GM19452 (cell line): ENCODE data around the gene LSM3.
"Not testable (repeated sequence)": the region's sequence is repeated elsewhere in the genome, so short reads cannot be mapped to it uniquely, and the experiment has no call there.

Source experiments
- ATAC-seq: cut with Tn5 transposase; IDR thresholded peaks from one replicate; pipeline ENCODE4 v1.9.1; 2021; ENCODE audit not compliant: unreplicated experiment

LSM3 gene

DNA sequence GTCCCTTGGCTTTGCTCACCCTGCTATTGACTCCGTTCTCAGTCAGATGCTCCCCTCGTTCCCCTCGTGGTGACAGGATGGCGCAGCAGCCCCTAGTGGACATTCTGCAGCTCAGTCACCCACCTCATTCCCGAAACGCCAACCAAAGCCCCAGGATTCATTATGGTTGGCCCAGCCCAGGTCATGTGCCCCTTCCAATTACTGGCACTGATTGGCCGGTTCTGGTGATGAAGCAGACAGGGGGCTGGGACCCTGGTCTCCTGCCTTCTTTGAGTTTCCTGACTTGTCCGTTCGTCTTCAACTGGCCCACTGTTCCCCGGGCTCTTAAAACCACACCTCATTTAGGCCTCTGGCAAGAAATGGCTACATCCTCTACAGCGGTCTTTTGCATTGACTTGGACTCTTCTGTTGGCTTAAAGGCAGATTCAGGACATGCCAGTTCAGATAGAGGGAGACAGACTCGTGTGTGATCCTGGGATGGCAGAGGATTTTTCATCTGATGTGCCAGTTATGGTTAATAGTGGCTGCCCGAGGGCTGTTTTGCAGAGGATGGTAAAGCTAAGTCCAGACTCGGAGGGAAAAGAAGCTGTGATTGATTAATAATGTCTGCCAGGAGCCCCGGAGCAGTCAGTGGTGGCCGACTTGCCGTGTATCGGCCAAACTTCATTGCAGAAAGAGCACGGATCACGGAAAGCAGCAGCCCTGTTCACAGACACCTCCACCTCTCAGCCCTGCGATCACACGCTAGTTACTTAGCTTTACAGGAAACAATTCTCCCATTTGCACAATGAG is 37.8 kb downstream of the LSM3 start:
- ATAC-seq, result no peak

DNA sequence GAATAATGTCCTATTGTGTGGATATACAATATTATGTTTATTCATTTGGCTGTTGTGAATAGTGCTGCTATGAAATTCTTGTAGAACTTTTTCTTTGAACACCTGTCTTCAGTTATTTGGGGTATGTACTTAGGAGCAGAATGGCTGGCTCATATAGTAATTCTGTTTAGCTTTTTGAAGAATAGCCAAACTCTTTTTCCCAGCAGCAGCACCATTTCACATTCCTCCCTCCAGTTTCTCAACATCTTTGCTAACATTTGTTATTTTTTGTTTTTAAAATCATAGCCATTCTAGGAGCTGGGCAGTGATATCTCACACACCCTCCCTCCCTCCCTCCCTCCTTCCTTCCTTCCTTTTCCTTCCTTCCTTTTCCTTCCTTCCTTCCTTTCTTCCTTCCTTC is 39.7 kb downstream of the LSM3 start:
- no peak for ATAC-seq

DNA sequence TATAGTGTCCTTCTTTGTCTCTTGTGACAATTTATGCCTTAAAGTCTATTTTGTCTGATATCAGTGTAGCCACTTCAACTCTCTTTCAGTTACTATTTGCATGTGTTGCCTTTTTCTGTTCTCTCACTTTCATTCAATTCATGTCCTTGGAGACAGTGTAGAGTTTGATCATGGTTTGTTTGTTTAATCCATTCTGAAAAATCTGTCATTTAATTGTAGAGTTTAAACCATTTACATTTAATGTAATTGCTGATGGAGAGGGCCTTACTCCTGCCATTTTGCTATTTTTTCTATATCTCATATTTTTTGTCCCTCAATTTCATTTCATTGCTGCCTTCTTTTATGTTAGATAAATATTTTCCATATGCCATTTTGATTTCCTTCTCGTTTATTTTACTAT is 42.3 kb downstream of the LSM3 start:
- no peak for ATAC-seq

DNA sequence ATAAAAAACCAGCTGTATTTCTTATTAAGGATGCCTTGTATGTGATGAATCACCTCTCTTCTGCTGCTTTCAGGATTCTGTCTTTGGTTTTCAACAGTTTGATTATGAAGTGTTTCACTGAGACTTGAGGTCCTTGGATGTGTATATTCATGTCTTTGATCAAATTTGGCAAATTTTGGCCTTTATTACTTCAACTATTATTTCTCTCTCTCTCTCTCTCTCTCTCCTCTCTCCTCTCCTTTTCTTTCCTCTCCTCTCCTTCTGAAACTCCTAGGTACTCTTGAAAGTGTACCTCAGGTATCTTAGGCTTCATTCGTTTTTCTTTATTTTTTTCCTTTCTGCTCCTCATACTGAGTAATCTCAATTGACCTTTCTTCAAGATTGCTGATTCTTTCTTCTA is 43.3 kb downstream of the LSM3 start:
- no peak for ATAC-seq

DNA sequence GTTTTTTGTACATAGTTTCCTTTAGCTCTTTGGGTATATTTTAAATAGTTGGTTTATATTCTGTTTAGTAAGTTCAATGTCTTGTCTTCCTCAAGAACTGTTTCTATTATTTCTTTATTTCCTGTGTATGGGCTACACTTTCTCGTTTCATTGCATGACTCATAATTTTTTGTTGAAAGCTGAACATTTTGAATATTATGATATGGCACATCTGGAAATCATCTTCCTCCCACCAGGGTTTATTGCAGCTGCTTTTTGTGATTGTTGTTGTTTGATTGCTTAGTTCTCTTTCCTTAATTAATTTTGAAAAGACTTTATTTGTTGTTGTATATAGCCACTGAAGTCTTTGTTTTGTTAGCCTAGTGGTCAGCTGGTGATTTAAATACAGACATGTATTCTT is 43.8 kb downstream of the LSM3 start:
- ATAC-seq, result no peak

DNA sequence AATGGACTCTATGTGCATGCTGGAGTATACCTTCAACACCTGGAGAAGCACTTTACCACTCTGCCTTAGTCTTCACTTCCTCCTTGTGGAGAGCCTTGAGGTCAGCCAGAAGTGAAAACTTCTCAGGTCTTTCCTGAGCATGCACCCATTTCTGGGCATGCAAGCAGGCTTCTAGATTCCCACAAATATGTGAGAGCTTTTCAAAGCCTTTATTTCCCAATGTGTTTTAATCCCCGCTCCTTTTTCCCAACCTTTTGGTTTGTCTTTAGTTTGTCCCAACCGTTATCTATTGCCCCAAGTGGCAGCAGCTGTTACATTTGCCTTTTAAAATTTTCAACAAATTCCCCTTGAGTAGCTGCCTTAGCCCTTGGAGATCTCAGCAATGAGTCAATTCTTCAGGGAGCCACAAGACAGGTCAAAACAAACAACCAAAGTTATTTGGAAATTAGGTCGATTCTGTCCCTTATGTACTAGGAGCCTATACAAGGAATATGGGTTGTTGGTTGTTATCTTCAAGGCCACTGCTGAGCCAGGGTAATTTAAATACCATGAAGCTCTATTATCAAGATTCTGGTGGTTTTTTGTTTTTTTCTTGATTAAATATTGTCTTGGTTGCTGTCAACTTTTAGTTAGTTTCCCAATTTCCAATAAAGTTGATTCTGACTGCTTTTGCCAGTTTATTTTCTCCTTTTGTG is 44.4 kb downstream of the LSM3 start:
- no peak for ATAC-seq

DNA sequence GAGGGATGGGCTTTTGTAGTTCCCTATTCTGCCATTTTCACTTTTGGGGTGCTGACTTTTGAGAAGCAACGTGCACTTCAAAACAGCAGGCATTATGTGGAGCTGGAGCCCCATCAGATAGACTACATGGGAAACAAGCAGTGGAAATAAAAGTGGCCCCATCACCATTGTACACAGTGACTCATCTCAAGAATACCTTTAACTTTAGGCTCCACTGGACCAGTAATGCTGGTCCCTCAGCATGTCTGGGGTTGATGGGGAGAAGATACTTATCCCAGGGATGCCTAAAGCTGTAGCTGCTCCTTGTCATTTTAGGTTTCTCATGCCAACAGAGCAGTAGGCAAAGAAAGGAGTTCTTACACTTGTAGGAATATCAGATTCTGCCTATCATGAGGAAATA is 45.0 kb downstream of the LSM3 start:
- ATAC-seq, result no peak

DNA sequence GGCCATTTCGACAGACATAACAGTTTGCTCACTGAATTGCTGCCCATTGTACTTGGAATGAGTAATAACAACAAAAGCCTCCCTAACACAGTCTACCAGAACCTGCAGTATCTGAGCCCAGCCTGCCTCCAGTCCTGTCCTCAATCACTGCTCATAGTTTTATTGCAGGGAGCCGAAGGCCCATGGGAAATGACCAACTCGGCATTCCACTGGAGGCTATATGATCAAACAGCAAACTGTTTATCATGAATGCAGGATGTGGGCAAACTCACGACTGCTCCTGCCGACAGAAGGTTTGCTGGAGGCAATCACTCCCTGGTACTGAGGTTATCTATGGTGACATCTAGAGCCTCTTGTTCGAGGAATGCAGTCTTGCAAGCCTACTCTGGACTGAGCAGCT is 46.3 kb downstream of the LSM3 start:
- no peak for ATAC-seq

DNA sequence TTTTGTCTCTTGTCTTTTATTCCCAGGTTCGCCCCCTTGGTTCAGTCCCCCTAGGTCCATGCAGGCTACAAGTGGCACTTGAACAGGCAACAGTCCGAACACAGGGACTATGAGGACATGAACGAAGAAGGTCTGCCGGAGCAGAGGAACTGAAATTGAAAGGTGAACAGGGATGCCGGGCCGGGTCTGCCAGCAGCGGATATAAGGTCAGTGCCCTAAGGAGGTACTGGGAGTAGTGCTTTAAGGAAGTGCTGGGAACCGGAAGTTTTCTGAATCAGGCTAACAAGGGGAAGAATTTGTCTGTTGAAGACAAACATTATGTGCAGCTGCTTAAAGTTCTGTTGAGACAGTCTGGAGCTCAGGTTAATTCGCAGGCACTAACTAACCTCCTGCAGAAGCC is 46.8 kb downstream of the LSM3 start:
- ATAC-seq, result no peak

DNA sequence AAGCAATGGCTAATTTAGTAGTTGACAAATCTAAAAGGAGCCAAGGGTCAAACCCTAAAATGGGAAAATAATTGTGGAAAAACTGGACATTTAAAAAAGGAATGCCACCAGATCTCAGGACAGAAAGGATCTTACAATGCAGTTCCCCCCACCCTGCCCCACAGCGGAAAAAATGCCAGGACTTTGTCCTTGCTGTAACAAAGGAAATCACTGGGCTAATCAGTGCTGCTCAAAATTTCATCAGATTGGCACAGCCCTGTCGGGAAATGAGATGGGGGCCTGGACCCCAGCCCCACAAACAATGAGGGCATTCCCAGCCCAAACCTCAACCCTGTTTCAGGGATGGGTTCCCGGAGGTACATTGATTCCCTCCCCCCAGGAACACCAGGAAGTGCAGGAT is 47.7 kb downstream of the LSM3 start:
- ATAC-seq, result not testable (repeated sequence)

DNA sequence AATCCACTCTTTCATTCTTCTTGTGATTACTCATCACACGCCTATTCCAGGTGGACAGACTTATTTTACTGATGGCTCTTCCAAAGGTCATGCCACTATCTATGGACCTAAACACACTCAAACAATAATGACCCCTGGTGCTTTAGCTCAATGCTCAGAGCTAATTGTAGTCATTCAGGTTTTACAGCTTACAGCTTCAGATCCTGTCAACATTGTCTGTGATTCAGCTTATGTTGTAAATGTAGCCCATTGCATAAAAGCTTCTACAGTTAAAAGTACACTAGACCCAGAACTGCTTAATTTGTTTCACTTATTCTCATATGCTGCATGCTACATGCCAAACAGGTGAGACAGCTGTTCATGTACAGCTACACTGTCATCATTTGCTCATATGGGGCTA is 49.2 kb downstream of the LSM3 start:
- no peak for ATAC-seq

DNA sequence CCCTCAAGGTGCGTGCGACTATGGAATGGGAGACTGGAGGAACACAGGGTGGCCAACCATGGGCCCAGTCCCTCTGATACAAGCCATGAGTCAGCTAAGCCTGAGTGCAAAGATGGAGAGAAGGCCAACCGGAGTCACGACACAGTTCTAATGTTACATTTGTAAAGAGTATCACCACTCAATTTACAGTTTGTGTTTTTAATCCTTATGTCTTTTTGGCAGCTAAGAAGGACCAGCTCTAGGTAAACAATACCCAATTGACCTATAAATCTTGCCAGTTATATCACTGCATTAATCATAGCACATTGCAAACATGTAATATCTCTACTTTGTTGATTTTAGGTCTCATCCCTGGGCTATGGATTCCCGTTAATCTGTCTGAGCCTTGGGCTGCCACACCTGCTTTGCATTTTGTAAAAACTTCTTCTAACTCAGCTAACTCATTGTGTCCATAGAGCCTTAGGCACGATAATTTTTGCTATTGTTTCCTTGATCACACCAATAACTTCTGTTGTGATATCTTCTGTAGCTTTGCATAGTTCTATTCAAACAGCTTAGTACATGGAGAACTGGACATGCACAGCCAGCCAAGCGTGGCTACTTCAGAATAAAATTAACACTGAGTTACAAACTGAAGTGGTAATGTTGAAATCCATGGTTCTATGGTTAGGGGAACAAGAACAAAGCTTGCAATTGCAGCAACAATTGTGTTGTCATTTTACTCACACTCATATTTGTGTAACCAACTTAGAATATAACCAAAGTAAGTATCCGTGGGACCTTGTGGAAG is 50.3 kb downstream of the LSM3 start:
- ATAC-seq, result no peak

DNA sequence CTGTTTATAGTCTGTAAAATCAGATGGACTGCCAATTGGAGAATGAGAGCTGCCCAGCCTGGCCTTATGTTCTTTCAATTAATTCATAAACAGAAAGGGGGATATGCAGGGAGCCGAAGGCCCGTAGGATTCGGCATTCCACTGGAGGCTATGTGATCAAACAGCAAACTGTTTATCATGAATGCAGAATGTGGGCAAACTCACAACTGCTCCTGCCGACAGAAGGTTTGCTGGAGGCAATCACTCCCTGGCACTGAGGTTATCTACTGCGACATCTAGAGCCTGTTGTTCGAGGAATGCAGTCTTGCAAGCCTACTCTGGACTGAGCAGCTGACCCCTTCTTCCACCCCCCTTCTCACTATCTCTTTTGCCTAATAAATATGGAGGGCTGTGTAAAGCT is 51.1 kb downstream of the LSM3 start:
- not testable (repeated sequence) for ATAC-seq

DNA sequence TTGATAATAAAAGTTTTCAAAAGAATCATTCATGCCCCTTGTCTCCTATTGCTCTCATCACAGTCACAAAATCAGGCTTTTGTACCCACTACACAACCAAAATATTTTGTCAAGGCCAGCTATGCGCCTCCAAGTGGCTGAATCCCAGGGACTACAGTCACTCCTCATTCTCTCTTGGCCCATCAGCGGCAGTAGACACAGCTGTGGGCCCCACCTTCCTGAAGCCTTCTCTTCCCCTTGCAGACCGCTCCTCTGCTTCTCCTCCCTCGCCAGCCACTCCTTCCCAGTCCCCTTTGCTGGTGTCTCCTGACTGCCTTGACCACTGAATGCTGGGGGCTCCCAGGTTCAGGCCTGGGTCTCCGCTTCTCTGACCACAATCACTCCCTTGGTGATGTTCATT is 52.1 kb downstream of the LSM3 start:
- no peak for ATAC-seq

DNA sequence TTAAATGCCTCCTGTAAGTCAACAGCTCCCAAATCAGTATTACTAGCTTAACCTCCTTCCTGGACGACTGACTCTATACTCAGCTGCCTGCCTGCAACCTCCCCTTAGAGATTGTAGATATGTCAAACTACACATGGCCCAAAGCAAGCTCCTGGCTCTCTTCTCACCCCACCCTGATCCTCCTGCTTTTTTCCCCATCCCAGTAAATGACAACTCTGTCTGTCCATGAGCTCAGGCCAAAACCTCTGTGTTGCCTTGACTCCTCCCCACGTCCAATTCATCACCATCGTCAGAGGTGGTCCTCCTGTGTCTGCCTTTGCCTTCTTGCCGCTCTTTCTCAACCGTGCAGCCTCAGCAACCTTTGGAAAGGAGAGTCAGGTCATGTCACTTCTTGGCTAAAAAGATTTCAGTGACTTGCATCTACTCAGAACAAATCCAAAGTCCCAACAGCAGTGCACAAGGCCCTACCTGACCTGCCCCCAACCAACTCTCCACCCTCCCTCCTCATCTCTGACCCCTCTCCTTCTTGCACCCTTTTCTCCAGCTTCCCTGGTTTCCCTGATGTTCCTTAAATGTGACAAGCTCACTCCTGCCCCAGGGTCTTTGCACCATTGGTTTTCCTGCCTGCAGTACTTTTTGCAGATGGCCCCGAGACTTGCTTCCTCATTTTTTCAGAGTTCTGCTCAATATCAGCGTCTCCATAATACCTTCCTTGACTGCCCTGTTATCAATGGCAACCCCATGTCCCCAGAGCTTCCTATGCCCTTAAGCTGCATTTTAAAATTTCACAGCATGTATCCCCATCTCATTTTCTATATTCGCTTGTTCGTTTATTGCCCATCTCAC is 52.8 kb downstream of the LSM3 start:
- no peak for ATAC-seq

DNA sequence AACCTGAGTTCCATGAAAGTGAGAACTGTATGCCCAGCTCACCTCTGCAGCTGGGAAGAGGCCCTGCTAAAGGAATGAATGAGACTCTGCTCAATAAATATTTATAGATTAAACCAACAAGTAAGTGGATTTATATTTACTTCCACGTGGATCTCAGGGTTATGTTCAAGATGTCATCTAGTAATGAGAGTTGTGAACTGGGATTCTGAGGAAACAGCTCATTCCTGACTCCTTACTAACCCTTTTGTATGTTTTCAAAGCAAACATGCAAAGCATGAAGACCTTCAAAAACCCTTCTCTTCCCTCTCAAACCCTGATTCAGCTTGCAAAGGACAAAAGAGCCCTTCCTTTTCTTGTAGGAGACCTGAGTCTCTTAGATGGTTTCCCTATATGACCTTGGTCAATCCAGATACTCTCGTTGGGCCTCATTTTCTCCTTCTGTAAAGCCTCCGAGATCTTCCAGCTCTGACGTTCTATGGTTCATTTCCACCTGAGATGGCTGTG is 53.4 kb downstream of the LSM3 start:
- ATAC-seq, result no peak

DNA sequence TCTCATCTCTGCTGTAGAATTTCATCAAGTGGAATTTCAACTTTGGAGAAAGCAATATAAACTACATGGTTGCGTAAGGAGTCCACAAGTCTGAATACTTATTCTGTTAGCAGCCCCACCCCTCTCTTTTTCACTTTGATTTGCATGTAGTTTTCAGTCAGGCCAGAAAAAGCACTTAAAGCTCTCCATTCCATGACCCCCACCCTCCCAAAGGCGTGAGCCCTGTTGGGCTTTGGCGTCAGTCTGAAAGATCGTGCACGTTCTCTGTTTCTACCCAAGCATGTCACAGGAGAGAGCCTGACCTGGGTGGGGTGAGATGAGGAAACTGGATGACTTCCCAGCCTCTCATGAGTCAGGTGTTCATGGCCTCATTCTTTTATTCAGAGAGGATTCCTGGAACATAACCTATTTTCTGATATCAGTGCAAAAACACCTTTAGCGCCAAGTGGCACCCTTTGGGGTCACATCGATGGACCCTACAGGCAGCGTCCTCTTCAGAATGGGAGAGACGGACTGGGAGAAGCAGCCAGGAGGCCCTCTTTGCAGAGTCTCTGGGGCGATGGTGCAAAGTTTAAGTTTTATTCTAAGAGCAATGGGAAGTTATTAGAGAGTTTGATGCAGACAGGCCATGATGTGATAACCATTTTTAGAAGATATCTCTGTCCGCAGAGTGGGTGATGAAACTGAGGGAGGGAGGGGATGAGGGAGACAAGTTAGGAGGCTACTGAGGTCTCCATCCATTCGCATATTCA is 55.8 kb downstream of the LSM3 start:
- ATAC-seq, result no peak

DNA sequence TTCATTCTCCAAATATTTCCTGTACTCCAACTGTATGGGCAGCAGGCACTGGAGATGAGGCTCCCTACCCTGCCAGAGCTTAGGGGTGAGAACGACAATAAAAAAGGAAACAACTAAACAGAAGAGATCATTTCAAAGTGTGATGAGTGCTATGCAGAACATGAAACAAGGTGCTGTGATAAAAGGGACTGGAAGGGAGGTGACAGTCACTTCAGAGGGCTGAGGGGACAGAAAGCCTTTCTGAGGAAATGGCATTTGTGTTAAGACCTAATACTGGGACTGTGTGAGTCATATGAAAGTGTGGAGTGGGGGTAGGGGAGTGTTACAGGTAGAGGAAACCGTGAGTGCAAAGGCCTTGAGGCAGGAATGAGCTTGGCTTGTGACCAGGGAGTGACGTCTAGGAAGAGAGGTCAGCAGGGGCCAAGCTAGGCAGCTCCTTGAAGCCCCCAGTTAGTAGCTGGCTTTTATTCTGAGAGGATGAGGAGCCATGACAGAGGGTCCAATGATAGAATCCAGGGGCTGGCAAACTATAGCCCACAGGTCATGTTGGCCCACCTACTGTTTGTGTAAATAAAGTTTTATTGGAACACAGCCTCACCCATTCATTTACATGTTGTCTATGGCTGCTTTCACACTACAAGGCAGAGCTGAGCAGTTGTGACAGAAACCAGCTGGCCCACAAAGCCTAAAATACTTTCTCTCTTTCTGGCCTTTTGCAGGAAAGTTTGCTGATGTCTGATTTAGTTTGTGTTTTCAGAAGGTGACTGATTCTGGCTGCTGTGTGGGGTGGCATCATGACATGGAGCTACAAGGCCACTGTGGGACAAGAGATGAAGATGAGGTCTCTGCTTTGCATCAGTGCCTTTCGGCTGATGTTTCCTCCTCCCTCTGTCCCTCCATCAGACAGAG is 56.6 kb downstream of the LSM3 start:
- ATAC-seq, result no peak

DNA sequence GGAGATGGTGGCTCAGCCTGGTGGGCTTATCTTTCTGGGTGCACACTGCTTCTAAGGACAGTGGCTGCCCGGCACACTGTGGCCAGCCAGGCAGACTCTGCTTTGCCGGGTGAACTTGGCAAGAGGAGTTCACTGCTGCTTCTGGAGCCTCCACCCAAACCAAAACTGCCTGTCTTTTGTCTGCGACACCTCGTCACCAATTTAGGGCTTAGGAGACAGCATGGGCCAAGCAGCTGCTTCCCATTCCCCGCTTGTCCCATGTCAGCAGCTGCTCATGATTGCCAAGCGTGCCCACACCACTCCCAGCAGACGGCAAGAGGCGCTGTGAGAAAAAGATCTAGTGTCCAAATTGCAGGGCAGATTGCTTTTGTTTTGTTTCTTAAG is 57.3 kb downstream of the LSM3 start:
- no peak for ATAC-seq
